Nephron (organoid): ENCODE data around the gene RALGPS1.

ENCODE experiments used
- H3K27ac Mint-ChIP-seq, 3 experiments: 2 replicates each; pipeline ENCODE4 v1.8.0; 2020; ENCODE audit warnings: mixed read lengths in 3 of 3, mild to moderate bottlenecking in 2 of 3, moderate library complexity in 1 of 3
- H3K27me3 Mint-ChIP-seq: 2 replicates; pipeline ENCODE4 v1.8.0; 2021; ENCODE audit warnings: low read depth, mild to moderate bottlenecking, moderate library complexity, mixed read lengths
- H3K36me3 Mint-ChIP-seq: 2 replicates; pipeline ENCODE4 v1.8.0; 2020; ENCODE audit warnings: low read depth, mixed read lengths
- H3K4me1 Mint-ChIP-seq: 2 replicates; pipeline ENCODE4 v1.8.0; 2020; ENCODE audit warnings: mixed read lengths
- H3K4me3 Mint-ChIP-seq, 3 experiments: 2 replicates each; pipeline ENCODE4 v1.8.0; 2020; ENCODE audit warnings: mild to moderate bottlenecking in 3 of 3, mixed read lengths in 3 of 3, moderate library complexity in 2 of 3
- H3K9me3 Mint-ChIP-seq: 2 replicates; pipeline ENCODE4 v1.8.0; 2020; ENCODE audit warnings: mixed read lengths
- TF ChIP-seq, protein P1 (sequence below), 3 experiments: fragments of 200-600 bp; sonication (generic); IDR thresholded peaks; one replicate each; pipeline ENCODE4 v1.5.0; 2021; ENCODE audit warnings: antibody characterized with exemption in 3 of 3; ENCODE audit not compliant: unreplicated experiment in 3 of 3

RALGPS1 gene

DNA sequence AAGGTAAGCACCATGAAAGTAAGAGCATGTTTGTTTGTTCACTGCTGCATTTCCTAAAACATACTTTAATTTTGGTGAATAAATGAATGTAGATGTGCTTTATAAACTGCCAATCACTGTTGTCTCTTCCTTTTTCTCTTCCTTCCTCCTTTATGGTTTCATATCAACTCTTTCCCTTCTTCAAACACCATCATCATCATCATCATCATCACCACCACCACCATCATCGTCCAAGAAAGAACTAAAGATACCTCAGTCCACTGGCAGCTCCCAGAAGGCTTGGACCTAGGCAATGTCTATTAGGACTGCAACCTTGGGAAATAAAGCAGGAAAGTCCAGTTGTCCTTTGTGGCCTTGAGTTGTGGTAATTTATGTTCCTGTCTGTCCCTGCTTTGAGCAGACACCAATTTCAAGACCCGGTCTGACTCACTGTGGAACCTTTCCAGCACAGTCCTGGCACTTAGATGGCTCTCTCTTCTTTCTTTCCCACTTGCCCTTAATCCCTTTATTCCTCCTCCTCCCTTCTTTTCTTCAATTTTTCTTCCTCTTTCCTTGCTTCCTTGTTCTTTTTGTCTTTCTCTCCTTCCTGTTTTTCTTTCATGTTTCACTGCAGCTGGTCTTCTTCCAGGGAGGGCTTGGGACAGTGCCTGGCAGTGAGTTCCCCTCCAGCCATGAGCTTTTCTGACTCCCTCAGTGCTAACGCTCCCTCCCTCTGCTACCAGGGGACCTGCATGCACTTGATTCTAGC, 108.5 kb downstream of the RALGPS1 start:
- no peak overlapping the region for H3K4me3 Mint-ChIP-seq
- TF ChIP-seq, protein P1, sequence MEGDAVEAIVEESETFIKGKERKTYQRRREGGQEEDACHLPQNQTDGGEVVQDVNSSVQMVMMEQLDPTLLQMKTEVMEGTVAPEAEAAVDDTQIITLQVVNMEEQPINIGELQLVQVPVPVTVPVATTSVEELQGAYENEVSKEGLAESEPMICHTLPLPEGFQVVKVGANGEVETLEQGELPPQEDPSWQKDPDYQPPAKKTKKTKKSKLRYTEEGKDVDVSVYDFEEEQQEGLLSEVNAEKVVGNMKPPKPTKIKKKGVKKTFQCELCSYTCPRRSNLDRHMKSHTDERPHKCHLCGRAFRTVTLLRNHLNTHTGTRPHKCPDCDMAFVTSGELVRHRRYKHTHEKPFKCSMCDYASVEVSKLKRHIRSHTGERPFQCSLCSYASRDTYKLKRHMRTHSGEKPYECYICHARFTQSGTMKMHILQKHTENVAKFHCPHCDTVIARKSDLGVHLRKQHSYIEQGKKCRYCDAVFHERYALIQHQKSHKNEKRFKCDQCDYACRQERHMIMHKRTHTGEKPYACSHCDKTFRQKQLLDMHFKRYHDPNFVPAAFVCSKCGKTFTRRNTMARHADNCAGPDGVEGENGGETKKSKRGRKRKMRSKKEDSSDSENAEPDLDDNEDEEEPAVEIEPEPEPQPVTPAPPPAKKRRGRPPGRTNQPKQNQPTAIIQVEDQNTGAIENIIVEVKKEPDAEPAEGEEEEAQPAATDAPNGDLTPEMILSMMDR (IDR thresholded peaks at IDR 0.05; ENCODE audit: unreplicated experiment in 3 of 3): no peak
- H3K27ac Mint-ChIP-seq: peak overlapping the region; percentile 82 to 94 (median 91)
- H3K36me3 Mint-ChIP-seq: no peaks in the 10 kb centered on the region
- no peaks in the 10 kb centered on the region for H3K9me3 Mint-ChIP-seq
- no peaks in the 10 kb centered on the region for H3K27me3 Mint-ChIP-seq
- H3K4me1 Mint-ChIP-seq: peaks cover 34% of the 10 kb centered on the region

DNA sequence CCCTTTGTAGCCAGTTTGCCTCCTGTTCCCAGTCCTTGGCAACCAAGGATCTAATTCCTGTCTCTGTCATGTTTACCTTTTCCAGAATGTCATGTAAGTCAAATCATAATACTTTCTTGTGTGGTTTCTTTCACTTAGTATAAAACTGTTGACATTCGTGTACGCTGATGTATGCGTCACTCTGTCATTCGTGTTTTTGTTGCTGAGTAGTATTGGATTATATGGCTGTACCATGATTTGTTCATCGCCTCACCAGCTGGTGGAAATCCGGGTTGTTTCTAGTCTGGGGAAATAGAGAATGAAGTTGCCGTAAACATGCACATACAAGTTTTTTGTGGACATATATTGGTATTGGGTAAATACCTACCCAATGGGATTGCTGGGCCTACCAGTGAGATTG, 110.5 kb downstream of the RALGPS1 start:
- no peaks in the 10 kb centered on the region for H3K36me3 Mint-ChIP-seq
- no peaks in the 10 kb centered on the region for H3K9me3 Mint-ChIP-seq
- H3K27ac Mint-ChIP-seq: peak overlapping the region in 2 of 3 experiments; percentile 25 to 51
- H3K4me1 Mint-ChIP-seq: peaks cover 34% of the 10 kb centered on the region
- no peak overlapping the region for H3K4me3 Mint-ChIP-seq
- no peaks in the 10 kb centered on the region for H3K27me3 Mint-ChIP-seq
- TF ChIP-seq, protein P1 (IDR thresholded peaks at IDR 0.05; ENCODE audit: unreplicated experiment in 3 of 3): no peak

DNA sequence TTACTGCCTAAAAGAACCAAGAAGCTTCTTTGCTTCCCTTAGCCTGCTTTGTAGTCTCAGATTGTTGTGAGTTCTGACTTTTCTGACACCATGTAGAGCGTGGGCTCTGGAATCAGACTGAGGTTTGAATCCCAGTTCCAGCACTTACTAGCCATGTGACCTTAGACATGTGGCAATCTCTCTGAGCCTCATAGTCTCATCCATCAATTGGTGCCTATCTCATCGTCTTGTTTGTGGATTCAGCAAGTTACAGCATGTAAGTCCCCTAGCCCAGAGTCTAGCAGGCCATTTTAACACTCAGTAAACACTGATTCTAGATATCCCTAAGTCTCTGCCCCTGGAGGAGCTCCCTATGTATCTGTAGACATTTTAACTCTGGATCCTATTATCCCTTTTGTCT, 113.1 kb downstream of the RALGPS1 start:
- TF ChIP-seq, protein P1 (IDR thresholded peaks at IDR 0.05; ENCODE audit: unreplicated experiment in 3 of 3): no peak

DNA sequence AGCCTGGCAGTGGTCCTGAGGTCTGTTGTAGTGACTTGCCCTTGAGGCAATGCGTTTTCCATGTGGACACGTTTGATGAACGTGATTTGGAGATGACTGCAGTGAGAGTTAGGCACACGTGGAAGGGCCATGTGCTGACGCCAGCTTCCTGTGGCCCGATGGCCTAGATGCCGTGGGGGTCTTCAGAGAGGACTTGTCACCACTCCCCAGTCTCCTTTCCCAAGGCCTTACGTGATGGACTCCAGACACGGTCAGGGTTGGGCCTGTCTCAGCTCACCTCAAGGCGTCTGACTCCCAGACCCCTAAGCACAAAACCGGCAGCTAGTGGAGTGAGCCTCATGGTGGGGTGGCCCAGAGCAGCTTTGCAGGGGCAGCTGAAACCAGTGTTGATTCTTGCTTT, 115.0 kb downstream of the RALGPS1 start:
- H3K9me3 Mint-ChIP-seq: no peaks in the 10 kb centered on the region
- no peaks in the 10 kb centered on the region for H3K36me3 Mint-ChIP-seq
- TF ChIP-seq, protein P1 (IDR thresholded peaks at IDR 0.05; ENCODE audit: unreplicated experiment in 3 of 3): no peak
- H3K4me3 Mint-ChIP-seq: no peak overlapping the region
- H3K27me3 Mint-ChIP-seq: no peaks in the 10 kb centered on the region
- H3K4me1 Mint-ChIP-seq: peaks cover 16% of the 10 kb centered on the region
- no peak overlapping the region for H3K27ac Mint-ChIP-seq

More for the DNA sequence above, 113.1 kb downstream of the RALGPS1 start:
- no peaks in the 10 kb centered on the region for H3K27me3 Mint-ChIP-seq
- H3K36me3 Mint-ChIP-seq: no peaks in the 10 kb centered on the region
- no peak overlapping the region for H3K27ac Mint-ChIP-seq
- no peak overlapping the region for H3K4me3 Mint-ChIP-seq
- no peaks in the 10 kb centered on the region for H3K9me3 Mint-ChIP-seq
- peaks cover 23% of the 10 kb centered on the region for H3K4me1 Mint-ChIP-seq

DNA sequence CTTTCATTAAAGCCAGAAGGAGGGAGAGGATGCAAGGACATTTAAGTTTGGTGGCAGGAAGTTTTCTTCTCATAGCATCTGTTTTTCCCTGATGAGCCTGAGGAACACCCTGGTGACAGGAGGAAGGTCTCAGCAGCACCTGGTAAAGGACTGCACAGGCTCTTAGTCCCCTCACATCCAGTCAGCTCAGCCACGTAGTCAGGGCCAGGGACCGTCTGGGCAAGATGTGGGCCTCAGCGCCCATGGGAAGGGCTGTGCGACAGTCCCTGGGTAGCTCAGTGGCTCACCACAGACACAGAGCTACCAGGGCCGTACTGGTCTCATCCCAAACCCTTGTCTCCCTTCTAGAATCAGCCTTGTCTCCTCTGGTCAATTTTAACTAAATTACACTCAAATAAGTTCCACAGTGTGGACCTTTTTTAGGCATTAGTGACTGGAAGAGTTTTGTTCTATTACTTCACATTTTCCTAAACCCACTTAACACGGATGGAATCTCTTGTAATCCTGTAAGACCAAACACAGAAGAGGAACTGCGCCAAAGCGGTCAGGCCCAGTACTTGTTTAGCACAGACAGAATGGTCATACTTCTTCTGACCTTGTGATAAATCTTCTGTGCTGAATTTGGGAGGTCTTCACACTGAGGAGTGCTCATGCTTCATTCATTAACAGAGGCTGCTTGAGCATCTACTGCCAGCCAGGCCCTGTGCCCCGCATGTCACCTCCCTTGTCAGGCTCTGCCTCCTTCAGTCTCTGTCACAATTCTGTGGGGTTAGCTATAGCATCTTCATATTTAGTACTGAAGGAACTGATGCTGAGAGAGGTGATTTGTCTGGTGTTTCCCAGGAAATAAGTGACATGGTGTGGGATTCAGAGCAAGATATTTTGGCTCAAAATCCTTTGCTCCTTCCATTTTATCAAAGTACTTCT, 116.5 kb downstream of the RALGPS1 start:
- TF ChIP-seq, protein P1 (IDR thresholded peaks at IDR 0.05; ENCODE audit: unreplicated experiment in 3 of 3): no peak
- Mint-ChIP-seq H3K4me1 (peaks cover 21% of the 10 kb centered on the region), H3K27ac (no peak overlapping the region), H3K9me3 (no peaks in the 10 kb centered on the region), H3K4me3 (no peak overlapping the region), H3K36me3 (no peaks in the 10 kb centered on the region), H3K27me3 (no peaks in the 10 kb centered on the region)
